GM12872 (cell line): ENCODE results near the gene MYO10.

Experiments
- CTCF ChIP-seq: IDR thresholded peaks from 3 replicates; pipeline ENCODE4 v1.5.1; 2011; ENCODE audit warnings: low read depth, mild to moderate bottlenecking, low read length, moderate library complexity; ENCODE audit not compliant: insufficient read depth

Gene MYO10

GRCh38 chr5:16666883-16667398 lies 269.1 kb downstream of the MYO10 start:
- peak; percentile 29; the same call in 1 of the 3 replicates for TF ChIP-seq CTCF

- no peak for TF ChIP-seq CTCF
These were observed 269.8 kb downstream of the MYO10 start for GRCh38 chr5:16666130-16666882.

- no peak for TF ChIP-seq CTCF
These were observed 270.5 kb downstream of the MYO10 start for GRCh38 chr5:16665601-16666000.

- no peak for TF ChIP-seq CTCF
These were observed 271.7 kb downstream of the MYO10 start for GRCh38 chr5:16664368-16664767.

GRCh38 chr5:16663840-16664239 lies 272.2 kb downstream of the MYO10 start:
- TF ChIP-seq CTCF: no peak

GRCh38 chr5:16661713-16662112 lies 274.4 kb downstream of the MYO10 start:
- no peak for TF ChIP-seq CTCF

- no peak for TF ChIP-seq CTCF
These were observed 275.1 kb downstream of the MYO10 start for GRCh38 chr5:16660982-16661381.
